MM.1S (cell line): ENCODE measurements around the gene MYZAP.

Experiments
- DNase-seq: peaks from one replicate; pipeline ENCODE4 v3.0.0-alpha.2; 2015
- H2AFZ ChIP-seq: fragments of 300-600 bp; sonication (generic); 2 replicates; pipeline ENCODE4 v1.6.0; 2016; ENCODE audit warnings: antibody characterized with exemption, low read length
- H3F3A ChIP-seq: fragments of 300-600 bp; sonication (generic); 2 replicates; pipeline ENCODE4 v1.6.1; 2016; ENCODE audit warnings: mild to moderate bottlenecking, antibody characterized with exemption, low read length, moderate library complexity, mixed read lengths; ENCODE audit not compliant: insufficient read depth
- H3K27ac ChIP-seq: fragments of 300-600 bp; sonication (generic); 2 replicates; pipeline ENCODE4 v1.5.1; 2016; ENCODE audit warnings: mild to moderate bottlenecking, low read length
- H3K27me3 ChIP-seq: fragments of 300-600 bp; sonication (generic); replicated peaks from 2 replicates; pipeline ENCODE4 v1.6.0; 2016; ENCODE audit warnings: low read length; ENCODE audit not compliant: insufficient read depth
- H3K36me3 ChIP-seq: fragments of 300-600 bp; sonication (generic); replicated peaks from 2 replicates; pipeline ENCODE4 v1.6.1; 2016; ENCODE audit warnings: mild to moderate bottlenecking, low read length, mixed read lengths; ENCODE audit not compliant: insufficient read depth
- H3K4me1 ChIP-seq: fragments of 300-600 bp; sonication (generic); 2 replicates; pipeline ENCODE4 v1.6.1; 2016; ENCODE audit warnings: low read length, mixed read lengths
- H3K4me2 ChIP-seq: fragments of 300-600 bp; sonication (generic); 2 replicates; pipeline ENCODE4 v1.6.0; 2016; ENCODE audit warnings: low read depth, low read length
- H3K4me3 ChIP-seq: fragments of 300-600 bp; sonication (generic); 2 replicates; pipeline ENCODE4 v1.5.1; 2016; ENCODE audit warnings: low read length, mixed read lengths
- H3K79me2 ChIP-seq: fragments of 300-600 bp; sonication (generic); 2 replicates; pipeline ENCODE4 v1.6.1; 2016; ENCODE audit warnings: mixed run types, low read length, mixed read lengths
- H3K9ac ChIP-seq: fragments of 300-600 bp; sonication (generic); 2 replicates; pipeline ENCODE4 v1.6.1; 2016; ENCODE audit warnings: low read length, mixed read lengths
- H3K9me2 ChIP-seq: fragments of 300-600 bp; sonication (generic); replicated peaks from 2 replicates; pipeline ENCODE4 v1.6.1; 2016; ENCODE audit warnings: mild to moderate bottlenecking, low read length, mixed read lengths; ENCODE audit not compliant: insufficient read depth
- H3K9me3 ChIP-seq: fragments of 300-600 bp; sonication (generic); replicated peaks from 2 replicates; pipeline ENCODE4 v1.6.1; 2016; ENCODE audit warnings: mild to moderate bottlenecking, low read length, mixed read lengths; ENCODE audit not compliant: insufficient read depth
- H4K20me1 ChIP-seq: fragments of 300-600 bp; sonication (generic); 2 replicates; pipeline ENCODE4 v1.6.1; 2016; ENCODE audit warnings: mild to moderate bottlenecking, low read length, moderate library complexity, mixed read lengths; ENCODE audit not compliant: insufficient read depth
- EZH2 ChIP-seq: fragments of 300-600 bp; sonication (generic); optimal IDR thresholded peaks from 2 replicates; pipeline ENCODE3; 2017; ENCODE audit warnings: low read depth, mild to moderate bottlenecking, antibody characterized with exemption, low read length, mixed read lengths
- EZH2phosphoT487 ChIP-seq: fragments of 300-600 bp; sonication (generic); IDR thresholded peaks from 2 replicates; pipeline ENCODE4 v1.6.1; 2018; ENCODE audit warnings: antibody characterized with exemption, low read length
- TF ChIP-seq, protein P1 (sequence below): fragments of 300-600 bp; sonication (generic); IDR thresholded peaks from 2 replicates; pipeline ENCODE4 v1.5.1; 2016; ENCODE audit warnings: antibody characterized with exemption, low read length, mixed read lengths

MYZAP gene

DNA sequence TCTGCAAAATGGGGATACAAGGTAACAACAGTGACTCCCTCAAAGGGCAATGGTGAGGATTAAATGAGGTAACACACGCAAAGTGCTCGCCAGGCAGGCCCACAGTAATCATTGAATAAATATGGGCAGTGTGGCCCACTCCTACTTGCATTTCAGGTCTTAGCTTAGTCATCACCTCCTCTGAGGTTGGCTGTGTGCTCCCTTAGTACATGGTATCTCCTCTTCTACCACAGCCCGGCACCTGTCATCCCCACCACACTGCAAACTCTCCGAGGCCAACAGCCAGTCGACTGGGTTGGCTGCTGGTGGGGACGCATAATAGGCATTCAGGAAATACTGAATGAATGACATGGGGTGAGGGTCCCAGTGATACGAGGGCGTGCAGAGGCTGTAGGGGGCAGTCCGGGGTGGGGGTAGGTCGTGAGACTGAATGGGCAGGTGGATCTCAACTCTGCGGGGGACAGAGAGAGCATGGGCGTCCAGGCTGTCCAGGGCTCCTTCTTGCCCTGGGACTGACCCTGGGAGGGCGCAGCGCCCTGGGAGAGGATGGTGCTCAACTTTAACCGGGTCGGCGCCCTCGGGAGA lies 375 bp upstream of the MYZAP start:
- no peak for DNase-seq
- no peaks in the 10 kb centered on the region for H3K27me3 ChIP-seq
- no peaks in the 10 kb centered on the region for H4K20me1 ChIP-seq
- H3K27ac ChIP-seq, result no peak overlapping the region
- H3F3A ChIP-seq, result no peaks in the 10 kb centered on the region
- no peak overlapping the region for H2AFZ ChIP-seq
- H3K4me3 ChIP-seq, result no peak overlapping the region
- no peaks in the 10 kb centered on the region for H3K9me3 ChIP-seq
- no peaks in the 10 kb centered on the region for H3K9me2 ChIP-seq
- no peak overlapping the region for H3K4me2 ChIP-seq
- no peaks in the 10 kb centered on the region for H3K36me3 ChIP-seq
- no peak overlapping the region for H3K9ac ChIP-seq
- H3K4me1 ChIP-seq, result no peaks in the 10 kb centered on the region
- no peaks in the 10 kb centered on the region for H3K79me2 ChIP-seq
- TF ChIP-seq EZH2 (no peak), EZH2phosphoT487 (no peak)
- TF ChIP-seq, protein P1, sequence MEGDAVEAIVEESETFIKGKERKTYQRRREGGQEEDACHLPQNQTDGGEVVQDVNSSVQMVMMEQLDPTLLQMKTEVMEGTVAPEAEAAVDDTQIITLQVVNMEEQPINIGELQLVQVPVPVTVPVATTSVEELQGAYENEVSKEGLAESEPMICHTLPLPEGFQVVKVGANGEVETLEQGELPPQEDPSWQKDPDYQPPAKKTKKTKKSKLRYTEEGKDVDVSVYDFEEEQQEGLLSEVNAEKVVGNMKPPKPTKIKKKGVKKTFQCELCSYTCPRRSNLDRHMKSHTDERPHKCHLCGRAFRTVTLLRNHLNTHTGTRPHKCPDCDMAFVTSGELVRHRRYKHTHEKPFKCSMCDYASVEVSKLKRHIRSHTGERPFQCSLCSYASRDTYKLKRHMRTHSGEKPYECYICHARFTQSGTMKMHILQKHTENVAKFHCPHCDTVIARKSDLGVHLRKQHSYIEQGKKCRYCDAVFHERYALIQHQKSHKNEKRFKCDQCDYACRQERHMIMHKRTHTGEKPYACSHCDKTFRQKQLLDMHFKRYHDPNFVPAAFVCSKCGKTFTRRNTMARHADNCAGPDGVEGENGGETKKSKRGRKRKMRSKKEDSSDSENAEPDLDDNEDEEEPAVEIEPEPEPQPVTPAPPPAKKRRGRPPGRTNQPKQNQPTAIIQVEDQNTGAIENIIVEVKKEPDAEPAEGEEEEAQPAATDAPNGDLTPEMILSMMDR, result no peak

GRCh38 chr15:57592426-57592825 lies 722 bp downstream of the MYZAP start:
- H2AFZ ChIP-seq, result no peak overlapping the region
- TF ChIP-seq, protein P1, result no peak
- TF ChIP-seq EZH2 (no peak), EZH2phosphoT487 (no peak)
- H3K4me3 ChIP-seq, result no peak overlapping the region
- no peaks in the 10 kb centered on the region for H3K9me3 ChIP-seq
- H3K36me3 ChIP-seq, result no peaks in the 10 kb centered on the region
- H3K27ac ChIP-seq, result no peak overlapping the region
- H3K9ac ChIP-seq, result no peak overlapping the region
- no peaks in the 10 kb centered on the region for H4K20me1 ChIP-seq
- H3K4me1 ChIP-seq, result no peaks in the 10 kb centered on the region
- H3K4me2 ChIP-seq, result no peak overlapping the region
- H3K27me3 ChIP-seq, result no peaks in the 10 kb centered on the region
- H3K9me2 ChIP-seq, result no peaks in the 10 kb centered on the region
- no peaks in the 10 kb centered on the region for H3F3A ChIP-seq
- H3K79me2 ChIP-seq, result no peaks in the 10 kb centered on the region
- DNase-seq, result no peak

DNA sequence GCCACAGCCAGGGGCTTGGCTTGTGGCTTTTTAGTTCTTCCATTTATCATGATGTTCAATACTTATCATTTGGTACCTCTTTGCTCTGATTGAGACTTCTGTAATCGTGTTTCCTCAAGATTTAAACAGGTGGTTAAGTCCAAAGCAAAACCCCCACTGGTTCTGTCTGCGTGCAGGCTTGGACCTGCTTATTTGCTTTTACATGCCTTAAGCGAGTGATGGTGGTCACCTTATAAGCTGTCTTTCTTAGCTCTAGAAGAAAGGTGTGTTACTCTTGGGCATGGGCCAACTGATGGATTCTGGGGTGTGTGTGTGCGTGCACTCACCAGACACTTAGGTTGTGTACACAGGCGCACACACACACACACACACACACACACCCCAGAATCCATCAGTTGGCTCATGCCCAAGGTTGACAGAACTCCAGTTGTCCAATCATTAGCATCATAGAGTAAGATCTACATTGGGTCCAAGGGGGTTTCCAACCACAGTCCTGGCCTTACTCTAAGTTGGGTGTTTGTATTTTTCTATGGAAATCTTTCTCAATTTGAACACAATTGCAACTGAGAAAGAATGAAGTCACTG lies 1.2 kb downstream of the MYZAP start:
- DNase-seq, result no peak
- H3K9me3 ChIP-seq, result no peaks in the 10 kb centered on the region
- no peaks in the 10 kb centered on the region for H3K79me2 ChIP-seq
- H3K9me2 ChIP-seq, result no peaks in the 10 kb centered on the region
- H2AFZ ChIP-seq, result no peak overlapping the region
- no peak overlapping the region for H3K9ac ChIP-seq
- no peaks in the 10 kb centered on the region for H3F3A ChIP-seq
- no peak overlapping the region for H3K27ac ChIP-seq
- H3K4me1 ChIP-seq, result no peaks in the 10 kb centered on the region
- H3K4me2 ChIP-seq, result no peak overlapping the region
- no peaks in the 10 kb centered on the region for H3K27me3 ChIP-seq
- no peaks in the 10 kb centered on the region for H3K36me3 ChIP-seq
- H4K20me1 ChIP-seq, result no peaks in the 10 kb centered on the region
- no peak overlapping the region for H3K4me3 ChIP-seq
- TF ChIP-seq EZH2phosphoT487 (no peak), EZH2 (no peak)
- TF ChIP-seq, protein P1, result no peak
